Caco-2 (cell line): ENCODE results near the gene B3GAT3. TPM values are rescaled to one million over a fixed set of nuclear protein-coding genes. Genes with fewer than 3 reads are reported as not detected.
A peak's percentile ranks its signal among the peaks of the same experiment; 100 is the strongest.

Source experiments
- BruUV-seq: library from RNA; stranded (reverse); fragments of 400-500 nt; replicated peaks from 2 replicates; lab custom pipeline; 2021; lab: Mats Ljungman, UMichigan
- CTCF ChIA-PET: fragments of 300-600 bp; sonication (Branson Sonifier 250); formaldehyde crosslinking; loops from one replicate; lab custom pipeline; 2022; ENCODE audit warnings: antibody characterized with exemption; lab: Charles Lee
- POLR2A ChIA-PET: fragments of 300-600 bp; sonication (Branson Sonifier 250); formaldehyde crosslinking; loops from one replicate; lab custom pipeline; 2022; ENCODE audit warnings: antibody characterized with exemption; lab: Charles Lee
- DNase-seq, 2 experiments: peaks; one replicate each; pipeline versions ENCODE4 v3.0.0 to v3.0.0-alpha.2; 2020 to 2022
- H3K27me3 ChIP-seq: replicated peaks from 2 replicates; pipeline ENCODE4 v1.6.0; 2011; ENCODE audit warnings: low read length; ENCODE audit not compliant: control insufficient read depth, insufficient read depth
- H3K36me3 ChIP-seq: 2 replicates; pipeline ENCODE4 v1.5.1; 2011; ENCODE audit warnings: low read length; ENCODE audit not compliant: control insufficient read depth, insufficient read depth
- H3K4me1 ChIP-seq: fragments of 250-450 bp; sonication (Bioruptor Pico); 2 replicates; pipeline ENCODE4 v1.5.1; 2020; ENCODE audit warnings: mild to moderate bottlenecking
- H3K4me3 ChIP-seq: 2 replicates; pipeline ENCODE4 v1.5.1; 2011; ENCODE audit warnings: low read depth, mild to moderate bottlenecking, control low read depth, low read length
- H3K9me3 ChIP-seq: fragments of 250-450 bp; sonication (Bioruptor Pico); 2 replicates; pipeline ENCODE4 v1.5.1; 2020; ENCODE audit warnings: mild to moderate bottlenecking, moderate library complexity
- H3K27ac Mint-ChIP-seq: one replicate; pipeline ENCODE4 v1.8.0; 2022; ENCODE audit warnings: mixed read lengths; ENCODE audit not compliant: unreplicated experiment
- H3K27me3 Mint-ChIP-seq: one replicate; pipeline ENCODE4 v1.8.0; 2022; ENCODE audit warnings: mixed read lengths; ENCODE audit not compliant: insufficient read depth, unreplicated experiment
- H3K36me3 Mint-ChIP-seq: one replicate; pipeline ENCODE4 v1.8.0; 2022; ENCODE audit warnings: mild to moderate bottlenecking, mixed read lengths; ENCODE audit not compliant: insufficient read depth, unreplicated experiment
- H3K4me1 Mint-ChIP-seq: one replicate; pipeline ENCODE4 v1.8.0; 2022; ENCODE audit warnings: low read depth, mixed read lengths; ENCODE audit not compliant: unreplicated experiment
- H3K4me3 Mint-ChIP-seq: one replicate; pipeline ENCODE4 v1.8.0; 2022; ENCODE audit warnings: mild to moderate bottlenecking, moderate library complexity, mixed read lengths; ENCODE audit not compliant: unreplicated experiment
- H3K9me3 Mint-ChIP-seq: one replicate; pipeline ENCODE4 v1.8.0; 2022; ENCODE audit warnings: mixed read lengths; ENCODE audit not compliant: unreplicated experiment
- intact Hi-C: fragments of 100-400 bp; cut with micrococcal nuclease; formaldehyde crosslinking; loops from one replicate; pipeline ENCODE4 v1.10.0; 2022; ENCODE audit not compliant: unreplicated experiment
- total RNA-seq: library from RNA; stranded (reverse); gene quantifications from 2 replicates; pipeline ENCODE4 v1.2.3, GENCODE V29; 2022
- TF ChIP-seq, protein P1 (sequence below), 2 experiments: fragments of 200-600 bp in 1 of 2; IDR thresholded peaks; 1 replicate in 1 of 2; 2 replicates in 1 of 2; pipeline versions ENCODE4 v1.5.1 to v1.8.0; 2011 to 2022; ENCODE audit warnings: antibody characterized with exemption in 1 of 2, control low read depth in 1 of 2, inconsistent platforms in 1 of 2, low read depth in 1 of 2, low read length in 1 of 2, mild to moderate bottlenecking in 1 of 2, moderate library complexity in 1 of 2; ENCODE audit not compliant: insufficient read depth in 1 of 2, severe bottlenecking in 1 of 2, unreplicated experiment in 1 of 2

Gene B3GAT3
- total RNA-seq, 1 experiment from 2014 or later = 37.6 TPM

DNA sequence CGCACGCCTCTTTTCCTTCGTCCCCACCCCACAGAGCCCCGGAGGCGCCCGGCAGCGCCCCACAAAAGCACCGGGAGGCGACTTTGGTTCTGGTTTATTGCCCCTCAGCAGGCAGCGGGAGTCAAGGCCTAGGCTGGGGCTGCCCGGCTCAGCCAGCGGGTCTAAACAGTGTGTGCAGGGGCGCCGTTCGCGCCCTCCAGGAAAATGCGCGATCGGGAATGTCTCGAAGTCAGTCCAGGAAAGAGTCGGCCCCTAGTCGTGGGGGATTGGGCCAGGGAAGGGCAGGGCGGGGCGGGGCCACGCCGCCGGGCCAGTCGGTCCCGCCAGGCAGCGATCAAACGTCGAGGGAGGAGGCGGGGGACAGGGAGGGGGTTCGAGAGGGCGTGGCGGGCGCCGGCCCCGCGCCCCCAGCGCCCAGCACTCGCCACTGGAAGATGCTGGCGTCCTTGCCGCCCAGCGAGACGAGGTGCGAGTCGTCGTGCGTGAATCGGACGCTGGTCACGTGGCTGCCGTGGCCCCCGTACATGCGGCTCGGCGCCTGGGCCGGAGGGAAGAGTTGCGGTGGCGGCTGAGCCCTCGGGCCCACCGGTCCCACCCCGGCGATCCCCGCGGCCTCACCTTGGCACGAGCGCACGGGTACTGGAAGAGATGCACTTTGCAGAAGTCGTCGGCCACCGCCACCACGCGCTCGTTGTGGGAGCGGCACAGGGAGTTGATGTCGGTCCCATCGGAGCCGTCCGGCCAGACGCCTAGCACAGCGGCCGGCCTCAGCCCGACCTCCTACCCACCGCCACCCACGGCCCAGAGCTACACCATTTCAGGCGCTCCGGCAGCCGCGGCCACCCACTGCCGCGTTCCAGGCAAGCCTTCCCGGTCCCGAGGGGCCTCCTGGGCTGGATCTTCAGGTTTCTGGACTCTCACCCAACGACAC lies 19.4 kb downstream of the B3GAT3 start:
- peak; percentile 82 to 87 for DNase-seq
- ChIA-PET POLR2A (interaction anchor here (0.5 to 2.4 kb wide), 16 partner anchors 9 to 209 kb away, joined by 3 to 97 read pairs (median 6); partner anchors contain the start of genes AHNAK, B3GAT3, C11orf98 and CSKMT), CTCF (interaction anchor here (0.5 to 1.8 kb wide), 11 partner anchors 9 to 178 kb away, joined by 3 to 30 read pairs (median 3); partner anchors contain the start of genes AHNAK, EML3, ROM1 and TUT1)
- H3K4me3 Mint-ChIP-seq = peak overlapping the region; percentile 88
- peaks cover 79% of the 10 kb centered on the region for H3K36me3 Mint-ChIP-seq
- TF ChIP-seq, protein P1, sequence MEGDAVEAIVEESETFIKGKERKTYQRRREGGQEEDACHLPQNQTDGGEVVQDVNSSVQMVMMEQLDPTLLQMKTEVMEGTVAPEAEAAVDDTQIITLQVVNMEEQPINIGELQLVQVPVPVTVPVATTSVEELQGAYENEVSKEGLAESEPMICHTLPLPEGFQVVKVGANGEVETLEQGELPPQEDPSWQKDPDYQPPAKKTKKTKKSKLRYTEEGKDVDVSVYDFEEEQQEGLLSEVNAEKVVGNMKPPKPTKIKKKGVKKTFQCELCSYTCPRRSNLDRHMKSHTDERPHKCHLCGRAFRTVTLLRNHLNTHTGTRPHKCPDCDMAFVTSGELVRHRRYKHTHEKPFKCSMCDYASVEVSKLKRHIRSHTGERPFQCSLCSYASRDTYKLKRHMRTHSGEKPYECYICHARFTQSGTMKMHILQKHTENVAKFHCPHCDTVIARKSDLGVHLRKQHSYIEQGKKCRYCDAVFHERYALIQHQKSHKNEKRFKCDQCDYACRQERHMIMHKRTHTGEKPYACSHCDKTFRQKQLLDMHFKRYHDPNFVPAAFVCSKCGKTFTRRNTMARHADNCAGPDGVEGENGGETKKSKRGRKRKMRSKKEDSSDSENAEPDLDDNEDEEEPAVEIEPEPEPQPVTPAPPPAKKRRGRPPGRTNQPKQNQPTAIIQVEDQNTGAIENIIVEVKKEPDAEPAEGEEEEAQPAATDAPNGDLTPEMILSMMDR (IDR thresholded peaks at IDR 0.05; ENCODE audit: insufficient read depth in 1 of 2, low read depth in 1 of 2, low read length in 1 of 2, severe bottlenecking in 1 of 2, unreplicated experiment in 1 of 2) = no peak
- peaks cover 44% of the 10 kb centered on the region for H3K4me1 Mint-ChIP-seq
- BruUV-seq = TSS peak; percentile 74
- peak overlapping the region; percentile 73 for H3K4me3 ChIP-seq
- H3K4me1 ChIP-seq = peaks cover 35% of the 10 kb centered on the region
- H3K9me3 Mint-ChIP-seq = no peaks in the 10 kb centered on the region
- H3K27me3 Mint-ChIP-seq = no peaks in the 10 kb centered on the region
- peaks cover 3% of the 10 kb centered on the region; the same call in 1 of the 2 replicates for H3K36me3 ChIP-seq
- no peaks in the 10 kb centered on the region for H3K27me3 ChIP-seq
- intact Hi-C loops = loop anchor here (2.0 kb wide), 1 partner anchor 42 kb away; no protein-coding TSS in a partner anchor
- H3K9me3 ChIP-seq = no peaks in the 10 kb centered on the region
- peak overlapping the region; percentile 89 for H3K27ac Mint-ChIP-seq

DNA sequence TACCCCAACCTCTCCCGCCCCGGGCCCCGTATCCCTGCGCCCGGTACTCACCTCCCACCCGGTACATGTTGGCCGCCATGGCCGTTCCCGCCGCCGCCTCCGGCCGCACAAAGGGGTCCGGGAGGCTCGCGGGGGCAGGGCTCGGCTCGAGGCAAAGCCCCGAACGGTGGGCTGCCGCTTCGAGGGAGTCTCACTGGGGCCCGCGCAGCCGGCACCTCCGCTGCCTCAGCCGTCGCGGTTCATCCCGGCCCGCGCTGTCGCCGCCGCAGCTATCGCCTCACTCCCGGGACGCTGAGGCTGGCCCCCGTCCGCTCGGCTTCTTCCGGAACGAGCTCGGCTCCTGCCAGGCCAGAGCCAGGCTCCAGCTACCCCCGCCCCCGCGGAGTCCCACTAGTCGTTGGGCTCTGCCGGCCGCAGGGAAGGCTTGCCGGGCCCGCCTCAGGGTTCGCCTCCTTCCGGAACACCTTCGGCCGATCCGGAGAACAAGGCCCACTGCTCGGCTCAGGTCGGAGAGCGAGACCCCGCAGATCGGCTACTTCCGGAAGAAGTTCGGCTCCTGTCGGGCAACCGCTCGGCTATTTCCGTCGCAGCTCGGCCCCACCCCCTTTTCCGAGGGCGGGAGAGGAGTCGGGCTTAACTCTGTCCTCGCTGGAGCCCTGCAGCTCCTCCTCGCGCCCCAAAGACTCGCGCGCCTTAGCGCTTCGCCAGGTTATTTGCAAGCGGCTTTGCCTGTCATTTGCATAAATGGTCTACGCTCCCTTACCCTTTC lies 20.2 kb downstream of the B3GAT3 start, which contains the start of gene MTA2:
MTA2 (minus strand) TSS at position 494 of the 769 bp plus-strand sequence; CDS start at position 79, 415 bp downstream.
- Mint-ChIP-seq H3K27ac (peak within 1 kb of the TSS; percentile 89), H3K36me3 (peaks cover 82% of the 10 kb centered on the region), H3K4me3 (peak within 1 kb of the TSS; percentile 88), H3K4me1 (peaks cover 36% of the 10 kb centered on the region), H3K27me3 (no peaks in the 10 kb centered on the region), H3K9me3 (no peaks in the 10 kb centered on the region)
- TF ChIP-seq, protein P1 (IDR thresholded peaks at IDR 0.05; ENCODE audit: insufficient read depth in 1 of 2, low read depth in 1 of 2, low read length in 1 of 2, severe bottlenecking in 1 of 2, unreplicated experiment in 1 of 2) = no peak
- intact Hi-C loops = loop anchor here (1.0 to 2.0 kb wide), 2 partner anchors 10 to 41 kb away; partner anchors contain the start of gene TUT1
- H3K4me3 ChIP-seq = peak within 1 kb of the TSS; percentile 97
- POLR2A ChIA-PET = interaction anchor here (0.5 to 2.4 kb wide), 20 partner anchors 10 to 1584 kb away, joined by 3 to 97 read pairs (median 6); partner anchors contain the start of genes AHNAK, B3GAT3, C11orf98 and CSKMT
- peaks cover 3% of the 10 kb centered on the region; the same call in 1 of the 2 replicates for H3K36me3 ChIP-seq
- CTCF ChIA-PET = interaction anchor here (0.6 to 1.8 kb wide), 10 partner anchors 8 to 185 kb away, joined by 3 to 30 read pairs (median 3); partner anchors contain the start of genes AHNAK, EML3, ROM1 and TUT1
- no TSS peak for BruUV-seq
- peaks cover 35% of the 10 kb centered on the region for H3K4me1 ChIP-seq
- DNase-seq = peak; percentile 99 to 100
- H3K9me3 ChIP-seq = no peaks in the 10 kb centered on the region
- no peaks in the 10 kb centered on the region for H3K27me3 ChIP-seq
